IMR-90 (cell line): ENCODE data around the gene HEATR5A. TPM values are rescaled to one million over a fixed set of nuclear protein-coding genes. Genes with fewer than 3 reads are reported as not detected.

Experiments
- ATAC-seq: fragments of 200-7000 bp; cut with Tn5 transposase; 2 replicates; pipeline ENCODE4 v1.9.1; 2020; ENCODE audit warnings: low read depth, mild to moderate bottlenecking, moderate library complexity
- BruUV-seq: library from RNA; stranded (reverse); fragments of 400-500 nt; replicated peaks from 2 replicates; lab custom pipeline; 2021; lab: Mats Ljungman, UMichigan
- CTCF ChIA-PET: fragments of 300-600 bp; formaldehyde crosslinking; extraction: SDS; loops from one replicate; lab custom pipeline; 2021; ENCODE audit warnings: antibody characterized with exemption; lab: Yijun Ruan, JAX
- POLR2A ChIA-PET: fragments of 300-600 bp; sonication (Branson Sonifier 250); formaldehyde crosslinking; loops from one replicate; lab custom pipeline; 2022; ENCODE audit warnings: antibody characterized with exemption; ENCODE audit not compliant: unreplicated experiment; lab: Charles Lee
- DNase-seq: peaks from one replicate; pipeline ENCODE4 v3.0.0; 2013
- H2AFZ ChIP-seq: replicated peaks from 2 replicates; pipeline ENCODE3; 2013; ENCODE audit warnings: low read length, mild to moderate bottlenecking; ENCODE audit not compliant: poor library complexity
- H2AK5ac ChIP-seq: 2 replicates; pipeline ENCODE4 v1.6.1; 2013; ENCODE audit warnings: low read depth, low read length, inconsistent platforms
- H2AK9ac ChIP-seq: replicated peaks from 2 replicates; pipeline ENCODE3; 2013; ENCODE audit warnings: mild to moderate bottlenecking, low read depth, low read length, moderate library complexity; ENCODE audit not compliant: poor library complexity
- H2BK120ac ChIP-seq: 2 replicates; pipeline ENCODE4 v1.6.1; 2013; ENCODE audit warnings: low read depth, low read length, inconsistent platforms
- H2BK15ac ChIP-seq: 3 replicates; pipeline ENCODE4 v1.6.1; 2013; ENCODE audit warnings: low read depth, low read length, inconsistent platforms
- H2BK20ac ChIP-seq: 2 replicates; pipeline ENCODE4 v1.6.1; 2013; ENCODE audit warnings: low read depth, mild to moderate bottlenecking, inconsistent platforms, low read length, moderate library complexity
- H2BK5ac ChIP-seq: 2 replicates; pipeline ENCODE4 v1.6.1; 2013; ENCODE audit warnings: mild to moderate bottlenecking, low read depth, low read length, inconsistent platforms; ENCODE audit not compliant: poor library complexity, severe bottlenecking
- H3K14ac ChIP-seq: replicated peaks from 2 replicates; pipeline ENCODE4 v1.6.1; 2013; ENCODE audit warnings: low read depth, low read length, inconsistent platforms
- H3K18ac ChIP-seq: 2 replicates; pipeline ENCODE4 v1.6.1; 2013; ENCODE audit warnings: low read depth, low read length, control low read depth
- H3K23ac ChIP-seq: 2 replicates; pipeline ENCODE4 v1.6.1; 2013; ENCODE audit warnings: low read depth, low read length, inconsistent platforms
- H3K27ac ChIP-seq: 2 replicates; pipeline ENCODE4 v1.5.1; 2013; ENCODE audit warnings: mild to moderate bottlenecking, control low read depth, low read length; ENCODE audit not compliant: insufficient read depth
- H3K27me3 ChIP-seq: 2 replicates; pipeline ENCODE4 v1.6.1; 2013; ENCODE audit warnings: low read length; ENCODE audit not compliant: control insufficient read depth, insufficient read depth
- H3K36me3 ChIP-seq: 2 replicates; pipeline ENCODE4 v1.6.1; 2013; ENCODE audit warnings: low read length, mixed read lengths; ENCODE audit not compliant: control insufficient read depth, insufficient read depth
- H3K4ac ChIP-seq: 2 replicates; pipeline ENCODE4 v1.6.1; 2013; ENCODE audit warnings: low read depth, low read length, inconsistent platforms
- H3K4me1 ChIP-seq: 2 replicates; pipeline ENCODE4 v1.6.1; 2013; ENCODE audit warnings: low read length, mixed read lengths; ENCODE audit not compliant: control insufficient read depth, insufficient read depth
- H3K4me2 ChIP-seq: 2 replicates; pipeline ENCODE4 v1.6.1; 2013; ENCODE audit warnings: low read depth, mild to moderate bottlenecking, control low read depth, low read length, moderate library complexity
- H3K4me3 ChIP-seq: 2 replicates; pipeline ENCODE4 v1.5.1; 2013; ENCODE audit warnings: low read depth, mild to moderate bottlenecking, control low read depth, low read length, moderate library complexity; ENCODE audit not compliant: insufficient read depth
- H3K56ac ChIP-seq: 2 replicates; pipeline ENCODE4 v1.6.1; 2013; ENCODE audit warnings: low read length, inconsistent platforms; ENCODE audit not compliant: insufficient read depth; ENCODE audit errors: extremely low read depth
- H3K79me1 ChIP-seq, 2 experiments: 2 replicates each; pipeline ENCODE4 v1.6.1; 2013; ENCODE audit warnings: low read length in 2 of 2, inconsistent platforms in 1 of 2, low read depth in 1 of 2
- H3K9ac ChIP-seq: 2 replicates; pipeline ENCODE4 v1.6.1; 2013; ENCODE audit warnings: low read depth, low read length, control low read depth
- H3K9me1 ChIP-seq: 2 replicates; pipeline ENCODE4 v1.6.1; 2013; ENCODE audit warnings: low read length, inconsistent platforms; ENCODE audit not compliant: insufficient read depth
- H3K9me3 ChIP-seq: 2 replicates; pipeline ENCODE4 v1.6.1; 2013; ENCODE audit warnings: low read length; ENCODE audit not compliant: control insufficient read depth, insufficient read depth
- H4K20me1 ChIP-seq: 2 replicates; pipeline ENCODE4 v1.6.1; 2013; ENCODE audit warnings: low read length, inconsistent platforms; ENCODE audit not compliant: insufficient read depth
- H4K5ac ChIP-seq: 2 replicates; pipeline ENCODE4 v1.6.1; 2013; ENCODE audit warnings: mild to moderate bottlenecking, low read depth, low read length, control low read depth
- H4K8ac ChIP-seq, 2 experiments: 2 replicates each; pipeline ENCODE4 v1.6.1; 2013; ENCODE audit warnings: low read depth in 2 of 2, low read length in 2 of 2, control low read depth in 1 of 2, inconsistent platforms in 1 of 2
- H4K91ac ChIP-seq: 2 replicates; pipeline ENCODE4 v1.6.1; 2013; ENCODE audit warnings: low read depth, low read length, inconsistent platforms; ENCODE audit not compliant: insufficient read depth
- CHD1 ChIP-seq: IDR thresholded peaks from 2 replicates; pipeline ENCODE4 v1.6.1; 2012; ENCODE audit warnings: low read depth, low read length, improper control_type of control experiment
- WGBS, 2 experiments: methylation state at CpG; one replicate each; pipeline versions ENCODE4 v1.1.5 to v1.1.7; 2013; ENCODE audit warnings: missing lambda C conversion rate in 2 of 2; ENCODE audit not compliant: insufficient read length in 1 of 2; ENCODE audit errors: extremely low coverage in 2 of 2; 5-methylcytosine and 5-hydroxymethylcytosine counted together
- dilution Hi-C: fragments of 300-500 bp; cut with HindIII; formaldehyde crosslinking; loops from one replicate; pipeline ENCODE4 v1.14.3; 2018; ENCODE audit warnings: low sequenced_read_pairs; ENCODE audit not compliant: unreplicated experiment
- in situ Hi-C: fragments of 300-500 bp; cut with MboI; formaldehyde crosslinking; loops from 3 replicates; pipeline ENCODE4 v1.14.3; 2019; ENCODE audit warnings: low sequenced_read_pairs, inconsistent platforms, mixed read lengths
- intact Hi-C: fragments of 100-400 bp; cut with micrococcal nuclease; formaldehyde crosslinking; loops from 2 replicates; pipeline ENCODE4 v1.10.0; 2022
- polyA plus RNA-seq, 3 experiments: library from polyadenylated mRNA; depleted of rRNA; stranded (reverse); fragments of >200 nt; gene quantifications; 2 replicates each; pipeline ENCODE4 v1.2.3, GENCODE V29; 2012; ENCODE audit warnings: low replicate concordance in 1 of 3
- total RNA-seq: library from RNA; depleted of rRNA; stranded (reverse); fragments of >200 nt; gene quantifications from 2 replicates; pipeline ENCODE4 v1.2.3, GENCODE V29; 2012

Gene HEATR5A
- total and polyA plus RNA-seq, 2 of the 4 experiments (the other 2 are of a cell fraction), result 14.0 to 48.9 TPM

GRCh38 chr14:31357279-31357678 lies 63.1 kb downstream of the HEATR5A start:
- Histone ChIP-seq H3K4me2 (no peak overlapping the region), H2BK15ac (no peak overlapping the region), H3K14ac (no peak overlapping the region), H2AFZ (no peak overlapping the region), H3K9me3 (no peaks in the 10 kb centered on the region), H3K23ac (no peak overlapping the region), H4K91ac (no peak overlapping the region), H4K8ac (no peak overlapping the region), H3K4ac (no peak overlapping the region), H4K20me1 (peaks cover 3% of the 10 kb centered on the region; the same call in 1 of the 2 replicates), H3K56ac (no peak overlapping the region), H3K4me1 (peaks cover 2% of the 10 kb centered on the region), H3K18ac (no peak overlapping the region), H2AK9ac (no peak overlapping the region), H3K27ac (no peak overlapping the region), H2BK20ac (no peak overlapping the region), H3K9me1 (no peaks in the 10 kb centered on the region), H4K5ac (no peak overlapping the region), H3K27me3 (no peaks in the 10 kb centered on the region), H3K36me3 (peaks cover 10% of the 10 kb centered on the region; the same call in 1 of the 2 replicates), H3K9ac (no peak overlapping the region), H3K4me3 (no peak overlapping the region), H2BK5ac (no peak overlapping the region), H2BK120ac (no peak overlapping the region), H3K79me1 (peaks cover 0 to 7% of the 10 kb centered on the region in 2 experiments; a peak in 2 of 4 replicates), H2AK5ac (no peak overlapping the region)
- ATAC-seq (no peak), DNase-seq (peak; percentile 31)
- TF ChIP-seq CHD1, result no peak
- WGBS, 2 experiments, result no CpG with 5 or more reads among the region's 3 CpGs
- in situ Hi-C loops, result loop anchor here (25.0 kb wide), 1 partner anchor 370 kb away; no protein-coding TSS in a partner anchor
- no TSS peak for BruUV-seq
- dilution Hi-C loops, result no loop called here
- CTCF ChIA-PET, result no interaction called here
- intact Hi-C loops, result loop anchor here (2.0 to 5.0 kb wide), 2 partner anchors 235 to 376 kb away; no protein-coding TSS in a partner anchor
- POLR2A ChIA-PET, result no interaction called here
